Fibroblast of skin of left biceps (primary cell): ENCODE measurements around the gene ITGAL.

Source experiments
- DNase-seq, 2 experiments: peaks; one replicate each; pipeline ENCODE4 v3.0.0-alpha.2; 2013; ENCODE audit warnings: low read depth in 2 of 2

The ITGAL gene

DNA sequence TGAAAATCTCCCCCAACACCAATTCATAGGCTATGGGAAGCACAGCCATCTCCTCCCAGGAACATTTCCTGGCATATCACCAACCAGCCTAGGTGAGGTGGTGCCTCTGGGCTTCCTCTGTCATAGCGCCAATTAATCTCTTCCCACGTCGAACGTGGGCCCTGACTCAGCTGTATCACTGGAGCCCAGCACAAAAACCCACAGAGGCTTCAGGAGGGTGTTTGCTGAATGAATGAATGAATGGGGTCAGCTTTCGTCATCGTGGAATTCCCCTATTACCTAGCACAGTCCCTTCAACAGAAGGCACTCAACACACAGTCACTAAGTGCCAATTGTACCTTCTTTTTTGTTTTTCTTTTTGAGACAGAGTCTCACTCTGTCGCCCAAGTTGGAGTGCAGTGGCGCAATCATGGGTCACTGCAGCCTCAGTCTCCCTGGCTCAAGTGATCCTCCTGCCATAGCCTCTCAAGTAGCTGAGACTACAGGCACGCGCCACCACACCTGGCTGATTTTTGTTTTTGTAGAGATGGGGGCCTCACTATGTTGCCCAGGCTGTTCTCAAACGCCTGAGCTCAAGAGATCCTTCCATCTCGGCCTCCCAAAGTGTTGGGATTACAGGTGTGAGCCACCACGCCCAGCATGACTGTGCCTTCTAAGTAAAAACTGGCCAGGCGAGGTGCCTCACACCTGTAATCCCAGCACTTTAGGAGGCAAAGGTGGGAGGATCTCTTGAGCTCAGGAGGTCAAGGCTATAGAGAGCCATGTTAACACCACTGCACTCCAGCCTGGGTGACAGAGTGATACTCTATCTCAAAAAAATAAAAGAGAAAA, 94.8 kb downstream of the ITGAL start:
- no peak for DNase-seq

DNA sequence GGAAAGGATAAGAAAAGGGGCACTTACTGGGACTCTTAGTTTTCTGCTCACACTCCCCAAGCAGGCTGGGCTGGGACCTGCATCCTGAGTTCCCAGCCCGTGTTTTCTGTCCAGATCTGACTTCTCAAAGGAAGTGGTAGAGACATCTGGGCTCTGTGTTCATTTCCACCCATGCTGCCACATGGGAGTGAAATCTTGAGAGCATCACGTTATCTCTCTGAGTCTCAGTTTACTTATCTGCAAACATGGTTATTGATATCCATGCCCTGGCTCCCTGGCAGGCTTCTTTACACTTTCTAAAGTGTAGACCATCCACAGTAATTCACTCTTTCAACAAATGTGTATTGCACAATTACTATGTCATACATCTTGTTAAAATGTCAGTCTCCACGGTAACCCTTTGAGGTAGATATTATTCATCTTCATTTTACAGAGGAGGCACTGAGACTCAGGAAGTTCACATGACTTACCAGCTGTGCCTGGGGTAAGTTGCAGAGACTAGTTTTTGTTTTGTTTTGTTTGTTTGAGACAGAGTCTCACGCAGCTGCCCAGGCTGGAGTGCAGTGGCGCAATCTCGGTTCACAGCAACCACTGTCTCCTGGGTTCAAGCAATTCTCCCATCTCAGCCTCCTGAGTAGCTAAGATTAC, 95.6 kb downstream of the ITGAL start:
- peak; percentile 23 to 26 for DNase-seq

DNA sequence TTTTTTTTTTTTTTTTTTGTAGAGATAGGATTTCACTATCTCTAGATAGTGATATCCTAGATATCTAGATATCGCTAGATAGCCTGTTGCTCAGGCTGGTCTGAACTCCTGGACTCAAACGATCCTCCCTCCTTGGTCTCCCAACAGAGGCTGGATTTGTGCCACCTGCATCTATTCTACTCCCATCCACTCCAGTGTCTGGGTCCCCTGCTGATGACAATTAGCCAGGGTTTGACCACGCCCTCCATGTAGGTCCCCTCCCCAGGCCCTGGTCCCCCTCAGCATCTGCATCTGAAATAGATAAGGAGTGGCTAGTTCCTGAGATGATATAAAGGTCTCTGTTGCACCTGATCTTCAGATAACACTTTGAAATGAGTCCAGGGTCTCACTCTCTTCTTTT, 96.7 kb downstream of the ITGAL start:
- no peak for DNase-seq

DNA sequence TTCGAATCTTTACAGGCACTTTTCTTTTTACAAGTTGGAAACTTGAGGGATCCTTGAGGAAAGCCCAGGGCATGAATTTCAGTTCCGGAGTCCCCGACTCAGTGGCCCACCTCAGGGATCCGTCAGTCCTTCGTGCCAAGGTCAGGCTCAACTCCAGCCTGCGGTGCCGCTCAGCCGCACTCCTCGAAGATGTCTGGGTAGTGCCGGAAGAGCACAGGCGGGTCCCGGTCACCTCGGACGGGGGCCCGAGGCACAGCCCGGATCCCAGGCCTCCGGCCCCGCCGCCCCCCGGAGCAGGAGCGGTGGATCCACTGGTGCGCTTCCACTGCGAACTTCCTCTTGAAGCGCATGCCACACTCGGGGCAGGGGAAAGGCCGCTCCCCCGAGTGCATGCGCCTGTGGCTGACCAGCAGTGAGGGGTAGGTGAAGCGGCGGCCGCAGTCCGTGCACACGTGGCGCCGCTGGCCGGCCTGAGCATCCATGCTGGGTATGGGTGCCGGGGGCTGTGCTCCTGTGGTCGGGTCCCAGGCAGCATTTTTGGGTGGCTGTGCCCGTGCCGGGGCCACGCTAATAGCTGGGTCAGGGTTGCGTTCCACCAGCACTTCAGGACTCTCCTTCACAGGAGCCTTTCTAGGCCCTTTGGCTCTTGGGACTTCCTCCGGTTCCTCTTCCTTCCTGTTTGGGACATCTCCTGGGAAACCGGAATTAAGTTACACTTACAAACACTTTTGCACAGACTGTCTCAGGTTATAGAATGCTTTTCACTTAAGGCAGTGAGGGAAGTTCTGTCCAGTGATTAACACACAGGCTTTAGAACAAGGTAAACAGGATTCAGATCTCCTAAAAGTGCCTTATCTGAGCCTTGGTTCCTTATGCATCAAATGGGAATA, 97.4 kb downstream of the ITGAL start:
- no peak for DNase-seq

DNA sequence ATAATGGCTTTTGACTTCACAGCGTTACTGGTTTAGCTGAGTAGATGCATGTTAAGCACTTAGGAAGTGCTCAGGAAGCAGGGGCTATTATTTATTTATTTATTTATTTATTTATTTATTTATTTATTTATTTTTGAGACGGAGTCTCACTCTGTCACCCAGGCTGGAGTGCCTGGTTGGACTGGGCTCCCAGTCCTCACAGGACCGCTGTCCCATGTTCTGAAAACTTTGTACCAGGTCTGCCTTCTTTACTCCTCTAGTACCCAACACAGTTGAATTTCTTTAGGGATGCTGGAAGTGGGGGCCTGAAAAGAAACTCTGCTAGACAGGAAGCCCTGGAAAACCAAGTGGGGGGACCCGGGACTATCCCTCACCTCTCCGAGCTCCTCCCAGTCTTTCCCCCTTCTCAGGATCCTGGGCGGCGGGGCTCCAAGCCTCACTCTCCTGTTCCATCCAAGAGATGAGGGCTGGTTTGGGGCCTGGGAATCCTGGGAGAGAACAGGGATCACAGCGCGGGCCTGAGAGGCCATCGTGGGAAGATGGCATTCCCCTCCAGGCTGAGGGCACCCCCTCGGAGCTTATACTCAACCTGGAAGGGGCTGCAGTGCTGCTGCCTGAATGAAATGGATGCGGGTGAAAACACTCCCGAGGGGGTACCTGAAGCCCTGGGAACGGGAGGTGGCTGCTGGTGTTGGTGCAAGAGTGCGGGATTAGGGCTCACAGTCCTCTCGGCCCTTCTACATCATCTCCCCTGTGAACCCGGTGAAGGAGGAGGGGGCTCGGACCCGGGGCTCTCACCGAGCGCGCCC, 98.3 kb downstream of the ITGAL start:
- DNase-seq, result no peak

DNA sequence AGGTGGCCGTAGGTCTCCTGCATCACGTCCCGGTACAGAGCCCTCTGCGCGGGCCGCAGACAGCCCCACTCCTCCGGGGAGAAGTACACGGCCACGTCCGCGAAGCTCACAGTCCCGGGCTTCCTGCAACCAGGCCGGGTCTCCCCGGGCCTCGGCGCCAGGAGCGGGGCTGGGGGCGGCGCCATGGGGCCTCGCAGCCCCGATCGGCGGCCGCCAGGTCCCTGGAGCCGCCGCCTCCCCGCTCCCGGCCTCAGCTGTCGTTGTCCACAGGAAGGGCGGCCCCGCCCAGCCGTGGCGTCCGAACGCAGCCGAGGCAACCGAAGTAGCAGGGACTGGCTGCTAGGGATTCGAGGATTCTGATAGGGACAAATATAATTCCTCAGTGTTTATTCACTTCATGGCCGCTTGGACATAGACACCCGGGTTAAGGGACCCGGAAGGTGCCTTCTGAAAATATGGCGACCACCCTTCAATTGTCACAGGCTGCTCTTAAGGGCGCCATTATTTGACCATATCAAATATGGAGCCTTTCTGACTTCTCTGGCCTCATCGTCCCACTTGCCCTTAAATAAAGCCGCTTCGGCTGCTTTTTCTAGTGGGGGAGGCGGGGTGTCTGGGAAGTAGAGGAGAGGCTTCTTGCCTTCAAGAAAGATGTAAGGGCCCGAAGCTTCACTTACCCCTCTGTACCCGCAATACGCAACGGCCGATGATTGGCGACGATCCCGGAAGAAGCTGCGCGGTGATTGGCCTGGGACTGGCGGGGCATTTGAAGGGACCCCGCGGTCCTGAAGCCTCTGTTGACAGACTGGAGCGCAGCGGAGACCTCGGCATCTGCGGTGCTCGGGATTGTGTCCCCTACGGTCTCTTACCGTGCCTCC, 99.1 kb downstream of the ITGAL start, which contains the start of gene ZNF688:
TSS of gene ZNF688 (minus strand) at position 270 of the 878 bp plus-strand sequence. CDS start at position 185, 85 bp downstream.
- peak; percentile 94 to 96 for DNase-seq
